GM21619 (cell line): Measurements from ENCODE around the gene MCOLN2.
"Not testable (repeated sequence)": the region's sequence is repeated elsewhere in the genome, so short reads cannot be mapped to it uniquely, and the experiment has no call there.

ENCODE experiments used
- ATAC-seq: cut with Tn5 transposase; IDR thresholded peaks from one replicate; pipeline ENCODE4 v1.9.1; 2021; ENCODE audit not compliant: unreplicated experiment

Gene MCOLN2

DNA sequence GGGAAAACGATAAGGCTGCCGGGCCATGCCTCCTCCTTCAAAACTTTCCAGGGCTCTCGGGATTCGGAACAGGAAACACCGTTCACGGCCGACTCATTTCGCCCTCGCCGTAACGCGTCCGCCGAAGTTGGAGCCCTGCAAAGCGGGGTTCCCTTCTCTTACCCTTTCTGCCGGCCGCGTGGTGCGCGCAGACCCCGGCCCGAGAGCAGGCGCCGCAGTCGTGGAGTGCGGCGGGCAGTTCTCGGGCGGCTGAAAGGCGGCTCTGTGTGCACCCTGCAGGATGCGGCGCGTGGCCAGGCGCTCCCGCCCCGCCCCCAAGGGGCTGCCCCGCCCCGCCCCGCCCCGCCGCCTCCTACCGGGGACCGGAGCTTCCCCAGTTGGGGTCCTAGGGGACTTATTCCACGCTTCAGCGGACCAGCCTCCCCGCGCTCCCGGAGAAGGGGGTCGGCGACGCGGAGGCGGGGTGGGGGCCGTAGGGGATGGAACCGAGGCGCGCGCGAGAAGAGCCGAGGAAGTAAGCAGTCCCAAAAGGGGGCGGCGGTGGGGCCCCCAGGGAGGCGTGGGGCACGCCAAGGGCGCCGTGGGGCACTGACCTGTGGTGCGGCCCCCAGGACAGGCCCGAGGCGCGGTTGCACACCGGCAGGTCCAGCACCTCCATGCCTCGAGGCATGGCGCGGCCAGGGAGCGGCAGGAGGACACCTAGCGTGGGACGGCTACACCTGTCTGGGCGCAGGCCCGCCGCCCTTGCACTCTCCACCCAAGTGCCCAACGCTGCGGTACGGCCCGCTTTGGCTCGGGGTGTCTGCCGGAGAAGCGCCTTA lies at the start of gene MCOLN2:
TSS of gene MCOLN2 (minus strand) at position 268 of the 821 bp plus-strand sequence. CDS start at position 27, 241 bp downstream.
- ATAC-seq = peak; percentile 47

DNA sequence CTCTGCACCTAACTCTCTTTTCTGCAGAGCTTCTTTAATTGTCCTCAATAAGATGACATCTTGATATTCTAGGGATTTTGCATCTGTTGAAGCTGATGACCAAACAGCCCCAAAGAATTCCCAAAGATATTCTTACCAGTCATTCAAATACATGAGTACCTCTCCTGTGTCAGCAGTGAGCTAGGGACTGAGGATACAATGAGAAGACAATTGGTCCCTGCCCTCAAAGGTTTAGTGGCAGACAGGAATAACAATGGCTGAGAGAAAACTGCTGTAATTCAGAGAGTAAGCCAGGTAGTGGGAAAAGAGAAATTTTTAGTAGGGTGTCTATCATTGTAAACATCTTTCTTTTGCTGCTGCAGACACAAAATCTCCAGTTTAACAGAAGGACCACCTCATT lies 45.5 kb upstream of the MCOLN2 start:
- ATAC-seq = no peak

DNA sequence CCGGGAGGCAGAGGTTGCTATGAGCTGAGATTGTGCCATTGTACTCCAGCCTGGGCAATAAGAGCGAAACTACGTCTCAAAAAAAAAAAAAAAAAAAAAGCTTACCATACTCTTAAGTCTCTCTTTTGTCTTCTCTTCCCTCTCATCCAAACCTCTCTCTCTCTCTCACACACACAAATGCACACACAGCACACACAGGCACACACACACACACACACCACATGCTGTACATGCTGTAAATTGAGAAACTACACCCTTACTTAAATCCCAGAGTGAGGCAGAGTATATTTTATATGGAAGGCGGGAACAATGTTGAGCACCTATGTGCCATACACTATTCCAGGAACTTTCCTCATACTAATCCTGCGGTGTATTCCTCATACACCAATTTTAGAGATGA lies 44.9 kb upstream of the MCOLN2 start:
- ATAC-seq = no peak

DNA sequence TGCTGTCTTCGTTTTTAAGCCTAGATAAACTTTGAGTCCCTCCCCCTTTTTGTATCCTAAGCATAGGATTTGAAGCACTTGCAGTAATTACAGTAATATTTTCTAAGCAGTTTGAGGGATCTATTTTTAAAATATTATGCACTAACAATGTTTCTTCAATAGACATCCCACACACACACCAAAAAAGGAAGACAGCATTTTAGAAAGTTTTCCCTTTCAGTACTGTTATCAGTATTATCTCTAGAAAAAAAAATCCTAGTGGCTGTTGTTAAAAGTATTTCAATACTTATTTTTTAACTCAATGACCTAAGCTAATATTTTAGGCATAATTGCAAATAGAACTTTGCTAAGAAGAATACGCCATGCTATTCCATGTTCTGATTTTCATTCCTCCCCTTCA lies 36.3 kb upstream of the MCOLN2 start:
- no peak for ATAC-seq

DNA sequence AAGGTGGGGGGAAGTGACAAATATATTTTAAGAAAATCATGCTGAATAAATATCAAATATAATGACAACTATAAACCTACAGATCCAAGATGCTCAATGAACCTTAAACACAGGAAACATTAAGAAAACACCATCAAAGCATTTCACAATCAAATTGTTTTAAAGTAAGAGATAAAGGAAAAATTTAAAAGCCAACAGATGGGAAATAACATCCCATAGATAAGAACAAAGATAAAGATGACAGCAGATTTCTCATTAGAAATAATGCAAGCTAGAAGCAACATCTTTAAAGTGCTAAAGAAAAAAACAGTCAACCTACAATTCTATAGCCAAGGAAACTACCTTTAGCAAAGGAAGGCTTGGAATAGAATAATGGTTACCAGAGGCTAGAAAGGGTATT lies 33.6 kb upstream of the MCOLN2 start:
- no peak for ATAC-seq

DNA sequence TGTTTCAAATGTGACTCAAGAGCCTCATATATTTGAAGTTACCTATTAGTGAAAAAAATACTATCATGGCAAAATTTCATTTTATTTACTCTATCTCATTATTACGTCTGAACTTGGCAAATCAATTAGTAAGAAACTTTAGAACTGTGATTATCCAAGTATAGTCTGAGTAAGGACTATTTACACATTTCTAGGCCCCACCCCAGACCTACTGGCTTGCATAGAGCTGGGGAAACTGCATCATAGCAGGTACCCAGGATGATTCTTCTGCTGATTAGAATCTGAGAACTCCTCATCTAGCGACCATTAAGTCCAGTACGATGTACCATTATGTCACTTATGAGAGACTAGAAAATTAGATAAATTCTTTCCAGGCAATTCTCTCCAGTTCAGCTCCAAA lies 31.2 kb upstream of the MCOLN2 start:
- no peak for ATAC-seq

DNA sequence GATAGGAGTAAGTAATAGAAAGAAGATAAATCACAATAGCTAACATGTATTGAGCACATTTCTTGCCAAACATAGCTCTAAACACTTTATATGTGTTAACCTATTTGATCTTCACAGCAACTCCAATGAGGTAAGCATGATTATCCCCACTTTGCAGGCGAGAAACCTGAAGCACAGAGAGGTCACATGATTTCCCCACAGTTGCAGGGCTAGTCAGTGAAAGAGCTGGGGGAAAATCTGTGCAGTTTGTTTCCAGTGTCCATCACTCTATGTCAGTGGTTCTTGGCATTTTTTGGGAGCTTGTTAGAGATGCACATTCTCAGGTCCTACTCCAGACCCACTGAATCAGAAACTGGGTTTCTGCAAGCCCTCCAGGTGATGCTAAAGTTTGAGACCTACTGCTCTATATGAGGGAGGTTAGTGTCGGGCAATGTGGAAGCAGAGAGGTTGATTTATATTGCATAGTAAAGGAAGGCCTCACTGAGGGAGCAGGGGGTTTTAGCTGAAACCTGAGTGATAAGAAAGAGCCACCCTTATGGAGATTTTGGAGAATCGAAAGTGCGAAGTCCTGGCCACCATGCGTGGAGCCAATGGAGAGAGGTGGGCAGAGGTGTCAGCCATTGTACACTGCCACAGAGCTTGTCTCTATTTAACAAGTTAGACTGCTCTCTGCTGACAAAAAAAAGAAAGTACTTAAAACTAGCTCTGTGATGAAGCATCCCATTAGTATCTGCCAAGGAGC lies 30.5 kb upstream of the MCOLN2 start:
- peak; percentile 82 for ATAC-seq

DNA sequence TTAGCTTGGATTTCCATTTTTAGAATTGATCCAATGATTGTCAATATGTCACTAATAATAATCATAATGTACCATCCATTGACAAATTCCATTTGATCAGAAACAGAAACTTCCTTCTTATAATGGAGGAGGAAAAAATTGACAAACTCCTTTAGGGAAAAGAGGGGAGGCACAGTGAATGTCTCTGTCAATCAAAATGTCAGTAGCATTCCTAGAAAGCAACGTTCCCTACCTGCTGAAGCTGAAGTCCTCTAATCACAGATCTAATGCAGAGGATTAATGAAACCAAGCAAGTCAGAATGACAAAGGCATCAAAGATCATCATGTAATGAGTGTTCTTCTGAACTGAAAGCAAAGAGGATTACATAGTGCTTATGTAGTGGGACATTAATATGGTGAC lies 29.0 kb upstream of the MCOLN2 start:
- ATAC-seq = no peak

DNA sequence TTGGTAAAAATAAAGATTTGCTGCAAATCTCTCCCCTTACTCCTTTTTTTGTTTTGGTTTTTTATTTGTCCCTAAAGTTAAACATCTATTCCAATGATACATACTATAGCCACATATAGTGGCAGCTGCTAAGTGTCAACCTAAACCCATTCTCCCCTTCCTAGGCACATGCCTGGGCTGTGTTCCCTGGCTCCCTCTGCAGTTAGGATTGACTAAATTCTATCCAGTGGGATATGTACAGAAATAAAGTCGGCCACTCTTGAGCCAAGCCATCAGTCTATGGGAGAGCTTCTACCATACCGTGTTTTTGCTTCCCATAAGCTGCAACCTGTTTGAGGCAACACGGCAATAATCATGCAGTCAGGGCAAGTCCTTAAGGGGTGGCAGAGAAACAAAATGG lies 27.8 kb upstream of the MCOLN2 start:
- ATAC-seq = no peak

DNA sequence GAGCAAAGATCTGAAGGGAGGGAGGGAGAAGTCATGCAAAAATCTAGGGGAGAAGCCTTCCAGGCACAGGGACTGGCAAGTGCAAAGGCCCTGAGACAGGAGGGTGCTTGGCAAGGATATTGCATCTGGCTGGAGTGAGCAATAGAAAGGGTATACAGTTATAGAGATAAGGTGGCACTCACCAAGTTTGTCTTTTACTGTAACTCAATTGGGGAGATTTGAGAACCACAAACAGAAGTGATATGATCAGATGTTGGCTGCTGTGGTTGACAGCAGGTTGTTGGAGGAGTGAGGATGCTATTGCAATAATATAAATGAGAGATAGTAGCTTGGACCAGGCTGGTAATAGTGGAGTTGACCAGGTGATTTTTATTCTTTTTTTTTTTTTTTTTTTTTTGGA lies 25.8 kb upstream of the MCOLN2 start:
- ATAC-seq = no peak

DNA sequence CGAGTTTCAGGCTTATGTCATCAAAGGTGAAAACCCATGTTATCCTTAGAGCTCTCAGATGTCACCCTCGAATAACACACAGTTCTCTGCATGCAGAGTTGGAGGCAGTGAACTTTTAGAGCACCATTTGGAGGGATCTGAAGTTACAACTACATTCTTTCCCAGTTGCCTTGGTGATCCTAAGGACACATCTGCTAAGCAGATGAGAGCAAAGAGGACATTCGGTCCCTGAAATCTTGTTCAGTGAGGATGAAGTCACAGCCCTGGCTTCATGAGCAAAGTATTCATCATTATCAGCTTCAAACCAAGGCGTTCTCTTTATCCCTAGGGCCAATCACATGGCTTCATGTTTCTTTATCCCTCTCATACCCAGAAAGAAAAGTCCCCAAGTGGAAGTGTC lies 23.1 kb upstream of the MCOLN2 start:
- no peak for ATAC-seq

DNA sequence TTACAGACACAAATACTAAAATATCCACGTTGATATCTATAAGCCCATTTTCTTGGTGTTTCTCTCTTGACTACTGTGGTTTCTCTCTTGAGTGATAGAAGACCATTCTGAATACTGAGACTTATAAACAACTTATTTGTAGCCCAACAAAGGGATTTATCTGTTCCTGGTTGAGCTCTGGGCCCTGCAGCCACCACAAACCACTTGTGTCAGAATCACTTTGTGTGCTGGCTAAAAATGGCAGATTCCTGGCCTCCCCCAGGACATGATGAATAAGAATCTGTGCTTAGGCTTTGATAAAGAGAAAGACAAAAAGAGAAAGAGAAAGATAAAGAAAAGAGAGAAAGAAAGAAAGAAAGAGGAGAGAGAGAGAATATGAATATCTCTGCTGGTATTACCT lies 18.9 kb upstream of the MCOLN2 start:
- no peak for ATAC-seq

DNA sequence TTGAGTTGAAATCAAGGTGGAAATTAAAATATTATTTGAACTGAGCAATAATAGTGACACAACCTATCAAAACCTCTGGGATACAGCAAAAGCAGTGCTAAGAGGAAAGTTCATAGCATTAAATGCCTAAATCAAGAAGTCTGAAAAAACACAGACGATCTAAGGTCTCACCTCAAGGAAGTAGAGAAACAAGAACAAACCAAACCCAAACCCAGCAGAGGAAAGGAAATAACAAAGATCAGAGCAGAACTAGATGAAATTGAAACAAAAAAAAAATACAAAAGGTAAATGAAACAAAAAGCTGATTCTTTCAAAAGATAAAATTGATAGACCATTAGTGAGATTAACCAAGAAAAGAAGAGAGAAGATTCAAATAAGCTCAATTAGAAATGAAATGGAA lies 8.7 kb upstream of the MCOLN2 start:
- ATAC-seq = not testable (repeated sequence)

DNA sequence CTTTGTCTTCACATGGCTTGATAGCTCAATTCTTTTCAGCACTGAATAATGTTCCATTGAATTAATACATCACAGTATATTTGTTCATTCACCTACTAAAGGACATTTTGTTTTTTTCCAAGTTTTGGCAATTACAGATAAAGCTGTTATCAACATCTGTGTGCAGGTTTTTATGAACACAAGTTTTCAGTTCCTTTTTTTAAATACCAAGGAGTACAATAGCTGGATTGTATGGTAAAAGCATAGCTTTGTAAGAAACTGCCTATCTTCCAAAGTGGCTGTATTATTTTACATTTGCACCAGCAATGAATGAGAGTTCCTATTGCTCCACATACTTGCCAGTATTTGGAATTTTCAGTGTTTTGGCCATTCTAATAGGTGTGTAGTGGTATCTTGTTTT lies 4.8 kb upstream of the MCOLN2 start:
- ATAC-seq = no peak

DNA sequence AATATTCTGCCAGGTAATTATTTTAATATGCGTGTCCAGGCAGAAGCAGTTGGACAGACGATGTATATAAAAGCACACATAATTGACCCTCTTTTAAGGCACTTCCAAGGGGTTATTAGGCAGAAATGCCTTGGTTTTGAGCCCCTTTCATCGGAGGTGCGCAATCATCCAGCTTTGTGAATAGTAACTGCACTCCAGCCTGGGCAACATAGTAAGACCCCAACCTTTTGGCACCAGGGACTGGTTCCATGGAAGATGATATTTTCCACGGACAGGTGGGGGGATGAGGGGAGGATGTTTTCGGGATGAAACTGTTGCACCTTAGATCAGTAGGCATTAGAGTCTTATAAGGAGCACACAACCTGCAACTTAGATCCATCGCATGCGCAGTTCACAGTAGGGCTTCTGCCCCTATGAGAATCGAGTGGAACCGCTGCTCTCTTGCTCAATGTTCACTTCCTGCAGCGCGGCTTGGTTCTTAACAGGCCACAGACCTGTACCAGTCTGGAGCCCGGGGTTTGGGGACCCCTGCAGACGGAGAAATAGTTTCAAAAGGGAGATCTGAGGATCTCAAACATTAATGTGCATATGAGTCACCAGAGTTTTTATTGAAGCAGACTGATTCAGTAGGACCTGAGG lies 1.8 kb upstream of the MCOLN2 start:
- no peak for ATAC-seq

DNA sequence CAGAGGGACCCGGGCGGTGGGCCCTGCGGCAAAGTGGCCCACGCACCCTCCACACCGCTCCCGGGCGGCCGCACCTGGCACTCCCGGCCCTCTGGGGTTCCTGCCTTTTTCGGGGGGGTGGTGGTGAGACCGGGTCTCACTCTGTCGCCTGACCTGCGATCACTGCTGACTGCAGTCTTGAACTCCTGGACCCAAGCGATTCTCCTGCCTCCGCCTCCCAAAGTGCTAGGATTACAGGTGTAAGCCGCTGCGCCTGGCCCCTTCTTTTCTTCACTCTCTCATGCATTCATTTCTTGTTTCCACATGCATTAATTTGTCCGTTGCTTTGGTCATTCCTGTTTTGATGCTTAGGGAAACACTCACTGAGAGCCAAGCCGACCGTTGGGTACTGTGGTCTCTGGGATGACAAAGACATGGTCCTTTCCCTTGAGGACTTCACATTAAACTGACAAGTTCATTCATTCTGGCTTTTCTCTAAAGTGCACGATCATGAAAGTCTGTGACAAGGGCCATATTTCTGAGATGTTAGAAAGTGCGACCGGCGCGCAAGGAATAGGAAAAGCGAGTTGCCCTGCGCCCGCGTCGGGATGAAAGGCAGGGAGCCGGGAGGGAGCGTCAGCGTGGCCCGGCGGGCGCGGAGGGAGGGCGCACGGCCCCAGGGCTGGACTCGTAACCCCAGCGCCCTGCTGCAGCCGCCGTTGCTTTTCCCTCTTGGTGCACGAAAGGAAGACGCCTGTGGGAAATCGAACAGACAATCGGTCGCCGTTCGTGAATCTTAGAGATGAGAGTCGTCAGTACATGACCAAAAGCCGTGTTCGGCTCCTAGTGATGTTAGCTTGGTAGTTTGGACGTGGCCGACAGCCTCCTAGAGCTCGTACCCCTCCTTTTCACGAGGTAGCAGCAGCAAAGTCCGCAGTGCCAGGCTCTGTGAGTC lies 1.0 kb upstream of the MCOLN2 start:
- no peak for ATAC-seq

DNA sequence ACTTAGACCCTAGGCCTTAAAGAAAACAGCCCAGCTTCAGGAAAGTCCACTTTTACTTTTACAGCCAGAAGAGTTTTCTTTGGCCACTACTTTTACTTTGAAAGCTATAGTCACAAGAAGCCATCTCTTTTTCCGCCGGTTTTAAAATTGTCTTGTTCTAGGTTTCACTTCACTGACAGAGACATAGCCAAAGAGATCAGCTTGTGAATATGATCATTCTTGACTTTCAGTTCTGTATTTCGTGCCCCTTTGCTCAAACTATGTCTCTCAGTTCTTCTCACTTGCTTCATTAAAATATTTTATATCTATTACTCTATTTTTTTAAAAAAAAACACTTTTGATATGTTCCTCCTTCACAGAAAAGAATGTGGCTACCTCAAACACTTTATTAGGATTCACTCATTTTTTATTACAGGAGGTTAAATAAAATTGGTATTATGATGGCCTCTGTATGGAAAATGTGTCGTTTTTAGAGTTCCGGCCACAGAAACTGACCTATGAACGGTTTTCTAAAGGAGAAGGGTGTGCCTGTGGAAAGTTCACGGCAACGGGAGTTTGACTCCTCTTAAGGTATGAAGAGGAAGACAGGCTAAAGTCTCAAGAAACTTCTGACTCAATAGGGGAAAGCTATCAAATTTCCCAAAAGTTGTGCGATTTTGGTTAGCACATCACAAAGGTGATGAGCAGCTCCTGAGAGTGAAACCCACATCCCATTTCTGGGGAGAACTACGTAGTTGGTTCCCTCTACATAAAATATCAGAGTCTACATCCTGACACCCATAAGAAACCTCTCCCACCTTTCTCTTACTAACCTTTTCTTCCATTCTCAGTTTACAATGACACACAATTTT lies 1.2 kb downstream of the MCOLN2 start:
- peak; percentile 41 for ATAC-seq

DNA sequence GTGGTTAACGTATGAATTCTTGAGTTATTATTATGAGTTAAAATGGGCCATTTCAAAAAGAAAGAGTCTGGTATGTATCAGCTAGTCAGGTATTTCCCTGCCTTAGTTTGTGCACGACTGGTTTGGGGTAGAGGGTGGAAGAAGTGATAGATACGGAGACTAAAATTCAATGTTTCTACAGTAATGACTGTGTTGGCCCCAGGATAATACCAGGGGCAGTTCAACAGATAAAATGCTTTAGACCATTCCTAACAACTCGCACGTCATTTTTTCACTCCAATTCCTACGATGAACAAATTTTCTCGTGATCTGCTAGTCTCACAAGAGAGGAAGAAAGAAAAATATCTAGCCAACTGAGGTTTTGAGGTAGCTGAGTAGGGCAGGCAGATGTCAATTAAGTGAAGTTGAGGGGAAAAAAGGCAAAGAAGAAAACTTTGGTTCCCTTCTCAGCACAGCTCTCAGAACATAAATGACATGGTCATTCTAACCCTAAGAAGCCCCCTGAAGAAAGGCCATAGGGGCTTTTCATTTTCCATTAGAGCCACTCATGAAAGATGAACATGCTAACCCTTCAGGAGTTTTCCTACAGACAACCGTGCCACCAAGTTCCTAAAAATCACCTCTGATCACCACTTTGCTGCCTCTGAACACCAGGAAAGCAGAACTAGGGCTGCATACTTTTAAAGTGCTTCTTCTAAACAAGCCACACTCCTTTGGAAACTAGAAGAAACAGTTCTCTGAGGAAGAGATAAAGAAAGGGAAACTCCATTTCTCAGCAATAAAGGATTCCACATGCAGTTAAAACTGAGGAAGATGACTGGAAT lies 5.6 kb downstream of the MCOLN2 start:
- ATAC-seq = peak; percentile 25

DNA sequence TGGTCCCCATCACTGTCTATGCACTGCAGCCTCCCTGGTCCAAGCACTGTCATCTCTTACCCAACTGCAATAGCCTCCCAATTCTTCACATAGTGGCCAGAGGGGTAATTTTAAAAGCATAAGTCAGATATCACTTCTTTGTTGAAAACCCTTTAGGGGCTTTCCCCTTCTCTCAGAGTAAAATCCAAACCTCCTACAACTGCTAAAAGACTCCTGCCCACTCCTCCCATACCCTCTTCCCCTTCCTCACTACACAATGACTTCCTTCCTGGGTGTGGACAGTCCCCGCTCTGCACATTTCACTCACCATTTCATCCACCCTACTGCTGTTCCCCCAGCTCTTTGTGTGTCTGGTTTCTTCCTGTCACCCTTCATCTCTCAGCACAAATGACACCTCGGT lies 8.3 kb downstream of the MCOLN2 start:
- peak; percentile 71 for ATAC-seq
